Thyroid gland (tissue), 4 donors: ENCODE results near the gene MAGI1.
"Not testable (repeated sequence)": the region's sequence is repeated elsewhere in the genome, so short reads cannot be mapped to it uniquely, and the experiment has no call there.

ENCODE experiments used
- CTCF ChIP-seq, 6 experiments: fragments of 200-600 bp in 3 of 6; fragments of 450-650 bp in 3 of 6; sonication (generic) in 3 of 6; IDR thresholded peaks; one replicate each; pipeline ENCODE4 v1.5.1; 2016 to 2019; ENCODE audit warnings: antibody characterized with exemption in 6 of 6, mild to moderate bottlenecking in 2 of 6, inconsistent platforms in 1 of 6, moderate library complexity in 1 of 6
- POLR2A ChIP-seq, 2 donors: fragments of 450-650 bp; IDR thresholded peaks; one replicate each; pipeline ENCODE4 v1.6.1; 2017; ENCODE audit warnings: antibody characterized with exemption in 2 of 2, mild to moderate bottlenecking in 2 of 2, moderate library complexity in 1 of 2

- not testable (repeated sequence) for TF ChIP-seq CTCF, POLR2A (IDR thresholded peaks at IDR 0.05)
Measured at GRCh38 chr3:66046321-66046720, 7.6 kb upstream of the MAGI1 start.
